HG03060 (cell line): Measurements from ENCODE around the gene RBM34.
"Not testable (repeated sequence)": the region's sequence is repeated elsewhere in the genome, so short reads cannot be mapped to it uniquely, and the experiment has no call there.

Source experiments
- ATAC-seq: cut with Tn5 transposase; IDR thresholded peaks from one replicate; pipeline ENCODE4 v1.9.1; 2021; ENCODE audit warnings: low read depth, moderate number of reproducible peaks; ENCODE audit not compliant: unreplicated experiment

Gene RBM34

DNA sequence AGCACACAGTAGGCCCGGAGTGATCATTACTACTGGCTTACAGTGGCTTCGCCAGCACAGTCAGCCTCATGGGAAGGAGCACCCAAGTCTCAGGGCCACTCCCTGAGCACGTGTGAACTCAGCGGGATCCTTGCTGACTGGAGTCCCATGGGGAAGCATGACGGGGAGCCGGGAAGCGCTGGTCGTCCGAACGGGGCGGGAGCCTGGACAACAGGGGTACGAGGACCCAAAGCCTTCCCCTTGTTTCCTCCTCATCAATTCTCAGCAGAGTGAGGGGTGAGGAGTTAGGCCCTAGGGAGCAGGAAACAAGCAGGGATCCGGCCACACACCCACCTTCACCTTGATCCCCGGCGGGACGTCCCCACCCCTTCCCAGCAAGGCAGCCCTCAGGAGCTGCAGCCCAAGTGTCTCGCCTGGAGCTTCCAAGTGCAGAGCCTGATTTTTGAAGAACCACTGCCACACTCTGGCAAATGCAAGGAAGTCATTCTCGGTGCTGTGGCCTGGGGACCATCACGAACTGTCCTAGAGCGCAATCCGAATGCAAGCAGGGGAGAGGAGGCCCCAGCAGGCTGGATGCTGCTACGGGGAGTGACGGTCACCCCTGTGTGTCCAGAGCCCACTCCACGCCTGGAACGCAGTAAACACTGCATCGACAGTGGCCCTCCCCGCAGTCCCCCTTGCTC is 67.9 kb downstream of the RBM34 start:
- no peak for ATAC-seq

DNA sequence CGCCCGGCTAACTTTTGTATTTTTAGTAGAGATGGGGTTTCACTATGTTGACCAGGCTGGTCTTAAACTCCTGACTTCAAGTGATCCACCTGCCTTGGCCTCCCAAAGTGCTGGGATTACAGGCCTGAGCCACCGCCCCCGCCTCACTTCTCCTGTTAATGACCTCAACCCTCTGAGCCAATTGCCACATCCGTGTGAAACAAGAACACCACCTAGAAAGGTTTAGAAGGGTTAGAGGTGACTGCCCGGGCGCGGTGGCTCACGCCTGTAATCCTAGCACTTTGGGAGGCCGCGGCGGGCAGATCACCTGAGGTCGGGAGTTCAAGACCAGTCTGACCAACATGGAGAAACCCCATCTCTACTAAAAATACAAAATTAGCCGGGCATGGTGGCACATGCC is 68.6 kb downstream of the RBM34 start:
- not testable (repeated sequence) for ATAC-seq

DNA sequence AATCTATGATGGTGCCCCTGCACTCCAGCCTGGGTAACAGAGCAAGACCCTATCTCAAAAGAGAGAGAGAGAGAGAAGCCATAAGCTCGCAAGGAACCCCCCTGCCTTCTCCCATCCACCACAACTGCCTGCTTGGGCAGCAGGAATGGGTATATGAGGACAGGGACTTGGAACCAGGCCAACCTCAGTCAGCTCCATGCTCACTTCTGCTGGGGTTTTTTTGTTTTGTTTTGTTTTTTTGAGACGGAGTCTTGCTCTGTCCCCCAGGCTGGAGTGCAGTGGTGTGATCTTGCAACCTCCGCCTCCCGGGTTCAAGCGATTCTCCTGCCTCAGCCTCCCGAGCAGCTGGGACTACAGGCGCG is 69.0 kb downstream of the RBM34 start:
- not testable (repeated sequence) for ATAC-seq

DNA sequence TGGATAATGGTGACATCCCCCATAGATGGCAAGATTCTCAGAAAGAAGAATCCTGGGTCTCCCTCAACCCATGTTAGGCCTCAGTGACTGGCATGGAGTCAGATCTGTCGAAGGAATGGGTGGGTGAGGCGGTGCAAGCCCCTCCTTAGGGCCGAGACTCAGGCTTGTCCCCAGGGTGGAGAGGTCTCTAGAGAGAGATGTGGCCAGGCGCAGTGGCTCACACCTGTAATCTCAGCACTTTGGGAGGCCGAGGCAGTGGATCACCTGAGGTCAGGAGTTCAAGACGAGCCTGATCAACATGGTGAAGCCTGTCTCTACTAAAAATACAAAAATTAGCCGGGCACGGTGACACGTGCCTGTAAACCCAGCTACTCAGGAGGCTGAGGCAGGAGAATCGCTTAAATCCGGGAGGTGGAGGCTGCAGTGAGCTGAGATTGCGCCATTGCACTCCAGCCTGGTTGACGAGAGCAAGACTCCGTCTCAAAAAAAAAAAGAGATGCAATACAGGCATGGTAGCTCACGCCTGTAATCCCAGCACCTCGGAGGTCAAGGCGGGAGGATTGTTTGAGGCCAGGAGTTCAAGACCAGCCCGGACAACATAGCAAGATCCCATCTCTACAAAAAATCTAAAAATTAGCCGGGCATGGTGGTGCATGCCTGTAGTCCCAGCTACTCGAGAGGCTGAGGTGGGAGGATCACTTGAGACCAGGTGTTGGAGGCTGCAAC is 69.6 kb downstream of the RBM34 start:
- not testable (repeated sequence) for ATAC-seq

DNA sequence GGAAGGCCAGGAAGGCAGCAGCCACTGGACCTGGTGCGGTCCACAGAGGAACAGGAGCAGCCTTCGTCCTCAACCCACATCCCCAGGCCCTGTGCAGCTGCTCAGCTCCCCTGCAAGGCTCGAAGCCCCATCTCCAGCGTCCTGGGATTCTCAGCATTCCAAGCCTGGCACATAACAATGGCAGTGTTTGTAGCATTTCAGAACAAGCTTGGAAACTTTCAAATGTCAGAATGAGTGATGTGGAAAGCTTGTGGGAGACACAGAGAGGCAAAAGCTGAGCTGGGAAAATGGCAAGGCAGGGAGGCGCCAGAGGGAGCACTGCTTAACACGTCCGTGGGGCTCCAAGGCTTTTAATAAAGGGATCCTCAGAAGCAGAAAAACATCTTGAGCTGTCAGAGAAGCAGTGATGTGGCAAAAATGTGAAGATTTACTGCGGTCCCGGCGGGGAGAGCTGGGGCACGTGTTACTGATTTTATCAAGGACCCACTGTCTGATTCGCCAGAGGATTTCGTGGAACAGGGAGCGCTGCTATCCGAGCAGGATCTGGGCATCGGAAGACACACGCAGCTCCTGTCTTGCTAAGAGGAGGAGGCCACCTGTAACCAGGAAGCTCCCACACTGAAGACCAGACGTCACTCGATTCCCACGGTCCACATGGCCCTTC is 70.5 kb downstream of the RBM34 start:
- no peak for ATAC-seq

DNA sequence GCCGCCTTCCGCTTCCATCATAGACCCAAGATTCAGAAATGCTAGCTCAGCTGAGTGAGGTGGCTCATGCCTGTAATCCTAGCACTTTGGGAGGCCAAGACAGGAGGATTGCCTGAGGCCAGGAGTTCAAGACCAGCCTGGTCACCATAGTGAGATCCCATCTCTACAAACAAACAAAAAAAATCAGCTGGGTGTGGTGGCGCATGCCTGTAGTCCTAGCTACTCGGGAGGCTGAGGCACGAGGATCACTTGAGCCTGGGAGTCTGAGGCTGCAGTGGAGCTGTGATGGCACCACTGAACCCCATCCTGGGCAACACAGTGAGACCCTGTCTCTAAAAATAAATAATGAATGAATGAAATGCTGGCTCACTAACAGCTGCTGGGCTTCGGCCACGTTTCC is 72.1 kb downstream of the RBM34 start:
- ATAC-seq: no peak

DNA sequence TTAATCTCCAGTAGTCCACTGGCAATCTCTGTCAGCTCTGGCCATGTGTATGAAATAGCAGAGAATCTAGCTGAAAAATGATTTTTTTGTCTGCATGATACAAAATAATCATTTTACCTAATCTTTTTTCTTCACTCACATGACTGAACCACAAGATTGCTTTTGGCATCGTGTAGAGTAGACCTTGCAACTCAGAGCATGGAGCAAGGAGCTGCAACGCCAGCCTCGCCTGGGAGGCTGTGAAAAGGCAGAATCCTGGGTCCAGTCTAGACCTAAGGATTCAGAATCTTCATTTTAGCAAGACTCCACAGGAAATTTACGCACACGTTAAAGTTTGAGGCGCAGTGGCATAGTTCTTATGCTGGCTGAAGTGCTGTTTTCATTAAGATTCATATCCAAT is 72.6 kb downstream of the RBM34 start:
- ATAC-seq: no peak

DNA sequence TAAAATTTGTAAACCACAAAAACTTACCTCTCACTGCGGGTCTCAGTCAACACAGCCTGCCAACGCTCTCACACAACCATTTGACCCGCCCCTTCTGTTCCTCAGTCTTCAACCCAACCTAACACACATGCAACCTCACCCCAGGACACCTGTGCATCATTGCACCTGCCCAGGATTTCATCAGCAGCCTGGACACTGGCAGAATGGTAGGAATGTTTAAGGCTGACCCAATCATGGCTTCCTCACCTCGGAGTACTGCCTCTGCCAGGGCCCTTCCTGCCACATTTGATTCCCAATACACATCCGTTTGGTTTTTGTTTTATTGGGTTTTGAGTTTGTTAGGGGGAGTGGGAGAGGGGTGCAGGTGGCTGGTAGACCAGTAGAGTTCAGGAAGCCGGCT is 73.1 kb downstream of the RBM34 start:
- ATAC-seq: no peak

DNA sequence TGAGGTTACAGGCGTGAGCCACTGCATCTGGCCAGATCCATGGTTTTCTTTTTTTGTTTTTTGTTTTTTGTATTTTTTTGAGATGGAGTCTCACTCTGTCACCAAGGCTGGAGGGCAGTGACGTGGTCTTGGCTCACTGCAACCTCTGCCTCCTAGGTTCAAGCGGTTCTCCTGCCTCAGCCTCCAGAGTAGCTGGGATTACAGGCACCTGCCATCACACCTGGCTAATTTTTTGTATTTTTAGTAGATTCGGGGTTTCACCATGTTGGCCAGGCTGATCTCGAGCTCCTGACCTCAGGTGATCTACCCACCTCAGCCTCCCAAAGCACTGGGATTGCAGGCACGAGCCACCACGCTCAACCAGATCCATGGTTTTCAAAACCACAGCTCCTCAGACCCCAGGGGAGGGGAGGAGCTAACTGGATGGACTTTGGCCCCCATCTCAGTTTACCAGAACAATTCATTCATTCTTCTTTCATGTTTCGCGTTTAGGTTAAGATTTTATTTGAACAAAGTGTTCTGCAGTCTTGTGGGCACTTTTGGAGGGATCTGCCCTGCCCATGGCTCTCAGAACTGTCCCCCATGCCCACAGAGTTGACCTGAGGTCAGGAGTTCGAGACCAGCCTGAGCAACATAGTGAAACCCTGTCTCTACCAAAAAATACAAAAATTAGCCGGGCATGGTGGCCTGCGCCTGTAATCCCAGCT is 75.5 kb downstream of the RBM34 start:
- ATAC-seq: not testable (repeated sequence)
